IgD-negative memory B cell (primary cell): ENCODE results near the gene RPL41. TPM values are rescaled to one million over a fixed set of nuclear protein-coding genes. Genes with fewer than 3 reads are reported as not detected.
"Not testable (repeated sequence)": the region's sequence is repeated elsewhere in the genome, so short reads cannot be mapped to it uniquely, and the experiment has no call there.

Experiments
- H3K27ac Mint-ChIP-seq, 3 donors: one replicate each; pipeline ENCODE4 v1.8.0; 2020 to 2022; ENCODE audit warnings: mild to moderate bottlenecking in 3 of 3, mixed read lengths in 3 of 3, moderate library complexity in 1 of 3
- H3K27me3 Mint-ChIP-seq: one replicate; pipeline ENCODE4 v1.8.0; 2021; ENCODE audit warnings: mixed read lengths
- H3K36me3 Mint-ChIP-seq: one replicate; pipeline ENCODE4 v1.8.0; 2020; ENCODE audit warnings: mild to moderate bottlenecking, mixed read lengths
- H3K4me1 Mint-ChIP-seq, 3 donors: one replicate each; pipeline ENCODE4 v1.8.0; 2020 to 2022; ENCODE audit warnings: mixed read lengths in 3 of 3, mild to moderate bottlenecking in 1 of 3
- H3K4me3 Mint-ChIP-seq, 4 donors: one replicate each; pipeline ENCODE4 v1.8.0; 2020 to 2022; ENCODE audit warnings: mild to moderate bottlenecking in 4 of 4, mixed read lengths in 4 of 4, moderate library complexity in 3 of 4
- H3K9me3 Mint-ChIP-seq, 3 donors: one replicate each; pipeline ENCODE4 v1.8.0; 2020 to 2021; ENCODE audit warnings: mixed read lengths in 3 of 3, mild to moderate bottlenecking in 1 of 3
- polyA plus RNA-seq: library from polyadenylated mRNA; unstranded; fragments of 300-500 nt; fragmentation: Illumina TruSeq; gene quantifications from one replicate; pipeline ENCODE4 v1.2.3, GENCODE V29; 2021

The RPL41 gene
- polyA plus RNA-seq, 1 donor from 2014 or later, result 8,874 TPM

GRCh38 chr12:56115329-56115728, 1.1 kb upstream of the RPL41 start:
- peaks cover 15% of the 10 kb centered on the region for H3K36me3 Mint-ChIP-seq
- peak overlapping the region; percentile 88 to 99 (median 96) for H3K27ac Mint-ChIP-seq
- no peaks in the 10 kb centered on the region for H3K9me3 Mint-ChIP-seq
- H3K4me1 Mint-ChIP-seq, result peaks cover 18 to 24% (median 23%) of the 10 kb centered on the region in 3 donors
- no peaks in the 10 kb centered on the region for H3K27me3 Mint-ChIP-seq
- H3K4me3 Mint-ChIP-seq, result peak overlapping the region; percentile 85 to 99 (median 96)

- peak overlapping the region; percentile 85 to 99 (median 96) for H3K4me3 Mint-ChIP-seq
- H3K27ac Mint-ChIP-seq, result peak overlapping the region; percentile 88 to 99 (median 96)
- H3K9me3 Mint-ChIP-seq, H3K27me3 Mint-ChIP-seq: not testable (repeated sequence)
- peaks cover 18 to 24% (median 23%) of the 10 kb centered on the region in 3 donors for H3K4me1 Mint-ChIP-seq
- peaks cover 11% of the 10 kb centered on the region for H3K36me3 Mint-ChIP-seq
Observed at GRCh38 chr12:56117082-56117706, 761 bp downstream of the RPL41 start.

GRCh38 chr12:56117778-56118687, 1.6 kb downstream of the RPL41 start, which contains the start of gene ZC3H10:
Gene ZC3H10, plus strand, starts transcription at chr12:56118266. Its CDS starts 2,297 bp downstream, at chr12:56120563.
- Mint-ChIP-seq H3K4me3 (peak within 1 kb of the TSS; percentile 85 to 99 (median 96)), H3K4me1 (peaks cover 18 to 24% (median 23%) of the 10 kb centered on the region in 3 donors), H3K27me3 (no peaks in the 10 kb centered on the region), H3K27ac (peak within 1 kb of the TSS; percentile 88 to 99 (median 96)), H3K36me3 (peaks cover 10% of the 10 kb centered on the region), H3K9me3 (no peaks in the 10 kb centered on the region)

GRCh38 chr12:56118688-56119357, 2.4 kb downstream of the RPL41 start:
- Mint-ChIP-seq H3K36me3 (peaks cover 8% of the 10 kb centered on the region), H3K4me1 (peaks cover 18 to 24% (median 23%) of the 10 kb centered on the region in 3 donors), H3K27ac (peak overlapping the region; percentile 88 to 99 (median 96))

GRCh38 chr12:56119361-56119796, 2.9 kb downstream of the RPL41 start:
- Mint-ChIP-seq H3K4me3 (peak overlapping the region; percentile 85 to 99 (median 96)), H3K4me1 (peaks cover 18 to 26% (median 23%) of the 10 kb centered on the region in 3 donors), H3K27me3 (no peaks in the 10 kb centered on the region), H3K9me3 (no peaks in the 10 kb centered on the region), H3K36me3 (peaks cover 8% of the 10 kb centered on the region), H3K27ac (peak overlapping the region; percentile 65 to 99 (median 88))

More at GRCh38 chr12:56118688-56119357, 2.4 kb downstream of the RPL41 start:
- H3K27me3 Mint-ChIP-seq, result no peaks in the 10 kb centered on the region
- peak overlapping the region; percentile 85 to 99 (median 96) for H3K4me3 Mint-ChIP-seq
- H3K9me3 Mint-ChIP-seq, result no peaks in the 10 kb centered on the region

GRCh38 chr12:56120158-56120846, 3.9 kb downstream of the RPL41 start:
- Mint-ChIP-seq H3K9me3 (no peaks in the 10 kb centered on the region), H3K4me1 (peaks cover 18 to 27% (median 22%) of the 10 kb centered on the region in 3 donors), H3K36me3 (peaks cover 8% of the 10 kb centered on the region), H3K4me3 (no peak overlapping the region), H3K27ac (no peak overlapping the region), H3K27me3 (no peaks in the 10 kb centered on the region)

- Mint-ChIP-seq H3K9me3 (no peaks in the 10 kb centered on the region), H3K27ac (no peak overlapping the region), H3K27me3 (no peaks in the 10 kb centered on the region), H3K4me3 (no peak overlapping the region), H3K36me3 (peaks cover 8% of the 10 kb centered on the region), H3K4me1 (peaks cover 22 to 28% (median 24%) of the 10 kb centered on the region in 3 donors)
Observed at GRCh38 chr12:56121204-56121870, 4.9 kb downstream of the RPL41 start.

- peaks cover 4% of the 10 kb centered on the region for H3K36me3 Mint-ChIP-seq
- peak overlapping the region in 1 of 4 donors; percentile 3 for H3K4me3 Mint-ChIP-seq
- H3K27me3 Mint-ChIP-seq, result peaks cover under 1% of the 10 kb centered on the region
- H3K9me3 Mint-ChIP-seq, result no peaks in the 10 kb centered on the region
- H3K27ac Mint-ChIP-seq, result no peak overlapping the region
- peaks cover 27 to 39% (median 31%) of the 10 kb centered on the region in 3 donors for H3K4me1 Mint-ChIP-seq
Observed at GRCh38 chr12:56122637-56123036, 6.2 kb downstream of the RPL41 start.

GRCh38 chr12:56124133-56124532, 7.7 kb downstream of the RPL41 start:
- Mint-ChIP-seq H3K4me3 (peak overlapping the region in 1 of 4 donors; percentile 8), H3K9me3 (no peaks in the 10 kb centered on the region), H3K27me3 (peaks cover 2% of the 10 kb centered on the region), H3K36me3 (peaks cover 2% of the 10 kb centered on the region), H3K27ac (peak overlapping the region in 2 of 3 donors; percentile 55 to 62), H3K4me1 (peaks cover 22 to 29% (median 25%) of the 10 kb centered on the region in 3 donors)

GRCh38 chr12:56126732-56127239, 10.4 kb downstream of the RPL41 start:
- no peaks in the 10 kb centered on the region for H3K9me3 Mint-ChIP-seq
- H3K27ac Mint-ChIP-seq, result peak overlapping the region; percentile 92 to 98 (median 95)
- peak overlapping the region; percentile 74 to 99 (median 96) for H3K4me3 Mint-ChIP-seq
- peaks cover 2% of the 10 kb centered on the region for H3K27me3 Mint-ChIP-seq
- H3K36me3 Mint-ChIP-seq, result peaks cover 8% of the 10 kb centered on the region
- H3K4me1 Mint-ChIP-seq, result peaks cover 31 to 38% (median 33%) of the 10 kb centered on the region in 3 donors

- Mint-ChIP-seq H3K4me1 (peaks cover 32 to 39% (median 33%) of the 10 kb centered on the region in 3 donors), H3K27ac (peak overlapping the region; percentile 92 to 98 (median 95)), H3K4me3 (peak overlapping the region; percentile 93 to 99 (median 98)), H3K27me3 (peaks cover 2% of the 10 kb centered on the region), H3K9me3 (no peaks in the 10 kb centered on the region), H3K36me3 (peaks cover 9% of the 10 kb centered on the region)
Observed at GRCh38 chr12:56127485-56127887, 11.1 kb downstream of the RPL41 start.

- peak within 1 kb of the TSS; percentile 92 to 98 (median 95) for H3K27ac Mint-ChIP-seq
- peaks cover 32 to 39% (median 33%) of the 10 kb centered on the region in 3 donors for H3K4me1 Mint-ChIP-seq
- peaks cover 2% of the 10 kb centered on the region for H3K27me3 Mint-ChIP-seq
- H3K9me3 Mint-ChIP-seq, result no peaks in the 10 kb centered on the region
- peaks cover 9% of the 10 kb centered on the region for H3K36me3 Mint-ChIP-seq
- peak within 1 kb of the TSS; percentile 93 to 99 (median 98) for H3K4me3 Mint-ChIP-seq
Observed at GRCh38 chr12:56127888-56128669, 11.6 kb downstream of the RPL41 start, which contains the start of gene ESYT1. Gene ESYT1, plus strand, starts transcription at chr12:56128267. Its CDS starts 53 bp downstream, at chr12:56128320.
